HG03066 (cell line): ENCODE measurements around the gene PSENEN.

Experiments used
- ATAC-seq: cut with Tn5 transposase; IDR thresholded peaks from one replicate; pipeline ENCODE4 v1.9.1; 2021; ENCODE audit warnings: low read depth; ENCODE audit not compliant: unreplicated experiment

PSENEN gene

DNA sequence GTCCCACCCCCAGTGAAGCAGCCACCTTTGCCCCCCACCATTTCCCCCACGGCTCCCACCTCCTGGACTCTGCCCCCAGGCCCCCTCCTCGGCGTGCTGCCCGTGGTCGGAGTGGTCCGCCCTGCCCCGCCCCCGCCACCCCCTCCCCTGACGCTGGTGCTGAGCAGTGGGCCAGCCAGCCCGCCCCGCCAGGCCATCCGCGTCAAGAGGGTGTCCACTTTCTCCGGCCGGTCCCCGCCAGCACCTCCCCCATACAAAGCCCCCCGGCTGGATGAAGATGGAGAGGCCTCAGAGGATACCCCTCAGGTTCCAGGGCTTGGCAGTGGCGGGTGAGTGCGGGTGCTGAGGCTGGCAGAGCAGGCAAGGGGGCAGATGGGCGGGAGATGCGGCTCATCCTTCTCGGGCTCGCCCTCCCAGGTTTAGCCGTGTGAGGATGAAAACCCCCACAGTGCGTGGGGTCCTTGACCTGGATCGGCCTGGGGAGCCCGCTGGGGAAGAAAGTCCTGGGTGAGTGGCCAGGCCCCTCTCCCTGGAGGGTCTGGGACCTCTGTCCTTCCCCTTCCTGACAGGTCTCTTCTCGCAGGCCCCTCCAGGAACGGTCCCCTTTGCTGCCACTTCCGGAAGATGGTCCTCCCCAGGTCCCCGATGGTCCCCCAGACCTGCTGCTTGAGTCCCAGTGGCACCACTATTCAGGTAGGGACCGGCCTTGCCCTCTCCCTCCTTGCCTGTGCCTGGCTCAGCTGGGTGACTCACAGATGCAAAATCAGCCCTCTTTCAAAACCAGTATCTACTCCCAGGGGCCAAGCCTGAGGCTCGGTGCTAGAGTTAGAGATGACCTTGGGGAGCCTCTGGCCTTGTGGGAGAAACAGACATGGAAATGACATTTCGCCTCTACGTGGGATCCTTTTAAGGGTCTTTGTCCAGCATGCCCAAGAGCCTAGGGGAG lies 12.0 kb upstream of the PSENEN start:
- ATAC-seq = no peak

DNA sequence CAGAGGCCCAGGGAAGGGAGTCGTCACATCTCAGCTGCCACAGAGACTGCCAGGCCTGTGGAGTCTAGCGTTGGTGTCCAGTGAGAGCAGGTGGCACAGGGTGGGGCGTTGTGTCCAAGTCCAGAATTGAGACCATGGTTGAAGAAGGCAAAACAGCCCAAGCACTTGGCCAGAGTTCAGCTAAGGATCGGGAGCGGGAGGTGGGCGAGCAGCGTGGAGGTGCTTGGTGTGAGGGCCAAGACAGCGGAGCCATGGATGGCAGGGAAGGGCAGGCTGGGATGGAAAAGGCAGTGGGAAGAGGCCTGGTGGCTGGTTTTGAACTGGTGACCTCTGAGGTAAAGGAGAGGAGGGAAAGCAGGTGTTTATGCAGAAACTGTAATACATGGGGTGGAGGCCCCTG lies 11.2 kb upstream of the PSENEN start:
- no peak for ATAC-seq

DNA sequence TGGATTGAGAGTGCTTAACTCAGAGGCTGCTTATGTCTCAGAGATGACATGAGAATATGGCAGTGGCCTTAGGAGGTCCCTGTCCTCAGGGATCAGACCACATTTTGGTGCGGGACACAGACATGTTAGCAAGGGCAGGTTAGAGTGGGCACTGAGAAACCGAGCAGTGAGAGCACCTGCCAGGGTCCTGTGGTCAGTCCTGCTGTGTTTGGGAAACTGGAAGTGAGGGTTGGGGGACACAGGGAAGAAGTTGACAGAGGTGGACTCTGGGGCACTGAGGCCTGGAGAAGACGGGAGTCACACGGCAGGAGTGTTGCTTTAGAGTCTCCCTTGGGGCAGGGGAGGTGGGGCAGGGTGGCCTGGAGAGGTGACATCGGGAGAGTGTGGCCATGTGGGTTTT lies 10.6 kb upstream of the PSENEN start:
- ATAC-seq = no peak

GRCh38 chr19:35736913-35737886 lies 8.3 kb upstream of the PSENEN start:
- no peak for ATAC-seq

- ATAC-seq = no peak
Observed at GRCh38 chr19:35738021-35738886, 7.2 kb upstream of the PSENEN start.

DNA sequence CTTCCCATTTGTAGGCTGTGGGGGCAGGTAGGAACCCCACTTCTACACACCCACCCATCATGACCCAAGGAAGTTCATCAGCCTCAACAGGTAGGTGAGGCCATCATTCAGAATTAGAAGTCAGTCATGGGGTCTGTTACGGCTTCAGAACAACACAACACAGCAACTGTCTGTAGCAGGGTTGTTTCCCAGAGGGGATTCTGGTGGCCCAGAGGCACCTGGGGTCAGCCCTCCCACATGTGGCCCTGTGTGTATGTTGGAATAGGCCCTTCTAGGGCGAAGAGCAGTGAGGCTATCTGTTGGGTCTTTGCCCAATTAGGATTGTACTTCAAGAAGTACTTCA lies 6.6 kb upstream of the PSENEN start:
- no peak for ATAC-seq

DNA sequence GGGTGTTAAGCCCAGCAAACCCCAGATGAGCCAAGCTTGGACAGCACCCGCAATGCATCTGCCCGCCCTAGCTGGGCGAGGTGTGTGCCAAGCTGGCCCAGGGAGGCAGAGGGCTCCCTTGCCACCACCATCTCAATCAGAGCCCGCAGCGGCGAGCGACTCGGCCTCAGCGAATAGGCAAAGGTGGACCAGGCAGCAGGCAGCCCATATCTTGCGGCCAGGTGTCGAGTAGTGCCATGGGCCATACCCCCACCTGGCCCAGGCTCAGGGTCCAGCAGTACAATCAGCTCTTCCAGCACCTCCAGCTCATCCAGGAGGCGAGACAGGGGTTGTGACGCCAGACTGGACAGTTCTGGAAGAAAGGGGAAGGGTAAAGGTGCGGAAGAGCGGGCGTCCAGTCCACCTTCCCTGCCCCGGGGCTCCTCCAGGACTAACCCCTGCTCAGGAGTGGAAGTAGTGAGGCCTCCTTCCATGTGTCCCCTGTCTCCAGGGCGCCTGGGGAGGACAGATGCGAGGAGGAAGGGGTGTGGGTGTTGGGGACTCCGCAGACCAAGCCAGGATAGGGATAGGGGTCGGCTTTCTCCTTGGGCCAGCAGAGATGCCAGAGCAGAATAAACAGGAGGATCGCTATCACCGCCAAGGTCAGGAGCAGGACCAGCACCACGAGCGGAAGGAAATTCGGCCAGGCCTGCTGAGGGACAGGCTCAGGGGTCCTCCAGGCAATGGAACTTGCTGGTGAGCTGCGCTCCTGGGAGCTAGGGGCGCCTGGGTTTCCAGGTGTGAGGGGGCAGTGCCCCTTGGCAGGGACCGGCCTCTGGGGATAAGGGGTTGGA lies 6.0 kb upstream of the PSENEN start:
- no peak for ATAC-seq

GRCh38 chr19:35740108-35740422 lies 5.4 kb upstream of the PSENEN start:
- no peak for ATAC-seq

GRCh38 chr19:35740423-35741202 lies 4.8 kb upstream of the PSENEN start:
- ATAC-seq = peak; percentile 56

GRCh38 chr19:35741203-35741515 lies 4.3 kb upstream of the PSENEN start:
- ATAC-seq = no peak

- ATAC-seq = no peak
Observed at GRCh38 chr19:35742121-35742724, 3.2 kb upstream of the PSENEN start, which contains the start of gene IGFLR1. Gene IGFLR1 (minus strand): TSS chr19:35742452. CDS start chr19:35741180, 1,272 bp downstream.

DNA sequence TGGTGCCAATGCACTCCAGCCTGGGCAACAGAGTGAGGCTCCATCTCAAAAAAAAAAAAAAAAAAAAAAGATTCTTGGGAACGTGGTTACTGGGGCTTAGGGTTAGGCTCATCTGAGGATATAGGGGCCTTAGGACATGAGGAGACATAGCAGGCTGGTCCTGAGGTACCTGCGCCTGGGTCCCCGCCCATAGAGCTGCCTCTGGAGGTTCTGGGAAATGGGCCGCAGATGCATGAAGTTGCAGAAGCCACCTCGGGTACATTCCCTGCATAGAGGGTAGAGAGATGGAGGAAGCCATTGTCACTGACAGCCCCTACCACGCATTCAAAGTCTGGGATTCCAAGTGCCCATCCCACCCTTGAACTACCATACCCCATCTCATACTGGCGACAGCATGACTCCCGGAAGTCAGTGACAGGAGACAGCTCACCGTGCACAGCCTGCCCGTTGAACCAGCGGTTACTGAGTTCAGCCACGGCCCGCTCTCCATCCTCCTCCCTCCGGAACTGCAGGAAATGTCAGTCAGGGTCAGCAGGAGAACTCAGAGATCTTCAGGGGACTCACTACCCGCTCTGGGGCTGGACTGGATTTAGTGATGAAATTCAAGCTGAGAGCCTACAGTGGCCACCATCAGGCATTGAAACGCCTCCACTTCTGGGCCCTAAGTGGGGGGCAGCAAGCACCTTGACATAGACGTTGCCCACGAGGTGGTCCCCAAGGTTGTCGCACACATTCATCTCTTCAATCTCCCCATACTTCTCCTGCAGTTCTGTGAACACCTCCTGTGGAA lies 1.6 kb upstream of the PSENEN start:
- no peak for ATAC-seq

DNA sequence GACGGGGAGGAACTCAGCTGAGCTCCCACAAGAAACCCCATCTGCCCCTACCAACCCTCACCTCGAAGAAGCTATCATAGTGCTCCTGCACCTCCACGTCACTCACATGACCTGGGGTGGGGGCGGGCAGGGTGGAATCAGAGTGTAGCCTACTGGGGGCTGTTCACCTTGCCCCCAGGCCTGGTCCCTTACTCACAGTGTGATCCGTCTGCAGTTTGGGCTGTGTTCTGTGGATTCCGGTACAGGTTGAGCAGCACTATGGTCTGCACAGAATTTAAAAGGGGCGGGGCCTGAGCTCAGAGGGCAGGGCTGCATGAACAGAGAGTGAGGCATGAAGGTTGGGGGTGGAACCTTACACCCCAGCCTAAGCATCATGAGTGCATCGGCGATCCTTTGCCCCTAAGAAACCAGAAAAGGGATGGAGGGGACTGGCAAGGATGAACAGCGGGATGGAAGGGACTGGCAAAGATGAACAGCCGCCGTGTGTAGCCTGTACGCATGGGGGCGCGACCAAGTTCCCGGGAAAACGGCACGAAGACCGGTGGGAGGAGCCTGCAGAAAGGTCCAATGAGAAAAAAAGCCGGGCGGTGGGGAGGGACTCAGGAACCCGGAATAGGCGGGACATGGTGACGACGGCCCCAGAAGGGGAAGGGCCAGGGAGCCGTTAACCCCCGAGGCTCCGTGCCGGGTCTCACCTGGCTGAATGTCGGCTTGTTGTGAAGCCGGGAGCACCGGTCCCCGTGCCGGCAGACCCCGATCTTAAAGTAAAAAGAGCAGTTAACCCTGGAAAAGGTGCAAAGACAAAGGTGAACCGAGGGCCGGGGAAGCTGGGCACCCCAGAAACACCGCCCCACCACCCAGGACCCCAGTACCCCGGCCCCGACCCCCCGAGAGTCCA lies 772 bp upstream of the PSENEN start:
- no peak for ATAC-seq

DNA sequence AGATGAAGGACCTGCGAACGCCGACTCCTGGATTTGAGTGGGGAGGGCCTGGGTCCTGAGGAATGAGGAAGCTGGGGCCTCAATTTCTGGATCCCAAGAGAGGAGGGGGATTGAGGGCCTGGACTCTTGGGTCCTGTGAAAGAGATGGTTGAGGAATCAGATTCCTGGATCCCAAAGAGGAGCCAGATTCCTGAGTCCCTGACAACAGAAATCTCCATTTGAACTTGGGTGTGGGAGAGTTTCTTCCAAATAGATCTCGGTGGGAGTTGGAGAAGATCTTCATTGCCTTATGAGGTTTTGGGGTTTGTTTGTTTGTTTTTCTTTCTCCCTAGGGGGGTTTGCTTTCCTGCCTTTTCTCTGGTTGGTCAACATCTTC lies 624 bp downstream of the PSENEN start:
- ATAC-seq = no peak

- ATAC-seq = no peak
Observed at GRCh38 chr19:35746531-35746930, 1.1 kb downstream of the PSENEN start.

GRCh38 chr19:35748106-35749020 lies 2.9 kb downstream of the PSENEN start, which contains the start of gene LIN37:
Gene LIN37 (plus strand): TSS chr19:35748576. CDS start chr19:35748725, 149 bp downstream.
- peak; percentile 67 for ATAC-seq
